Tongue (tissue), 2 donors: ENCODE data around the gene VWA3B. TPM values are rescaled to one million over a fixed set of nuclear protein-coding genes. Genes with fewer than 3 reads are reported as not detected.

Experiments used
- DNase-seq: peaks from one replicate; pipeline ENCODE4 v3.0.0-alpha.2; 2015
- total RNA-seq: library from RNA; depleted of rRNA; stranded (reverse); fragments of >200 nt; gene quantifications from one replicate; pipeline ENCODE4 v1.2.3, GENCODE V29; 2014

VWA3B gene
- total RNA-seq, 1 donor from 2014 or later: 0.10 TPM

GRCh38 chr2:98172150-98172765, 85.3 kb downstream of the VWA3B start:
- no peak for DNase-seq

GRCh38 chr2:98172951-98173350, 86.0 kb downstream of the VWA3B start:
- no peak for DNase-seq

- peak; percentile 71 for DNase-seq
Measured at GRCh38 chr2:98175811-98176210, 88.8 kb downstream of the VWA3B start.

- DNase-seq: no peak
Measured at GRCh38 chr2:98177286-98177685, 90.3 kb downstream of the VWA3B start.

- no peak for DNase-seq
Measured at GRCh38 chr2:98177986-98178385, 91.0 kb downstream of the VWA3B start.

- no peak for DNase-seq
Measured at GRCh38 chr2:98180456-98180855, 93.5 kb downstream of the VWA3B start.

GRCh38 chr2:98181346-98181745, 94.4 kb downstream of the VWA3B start:
- DNase-seq: no peak

- DNase-seq: no peak
Measured at GRCh38 chr2:98185801-98186200, 98.8 kb downstream of the VWA3B start.

- no peak for DNase-seq
Measured at GRCh38 chr2:98187194-98187593, 100.2 kb downstream of the VWA3B start.

- DNase-seq: no peak
Measured at GRCh38 chr2:98188351-98189046, 101.5 kb downstream of the VWA3B start.

- DNase-seq: peak; percentile 44
Measured at GRCh38 chr2:98191883-98192282, 104.9 kb downstream of the VWA3B start.

- no peak for DNase-seq
Measured at GRCh38 chr2:98201576-98201975, 114.6 kb downstream of the VWA3B start.

- DNase-seq: no peak
Measured at GRCh38 chr2:98205889-98206288, 118.9 kb downstream of the VWA3B start.

GRCh38 chr2:98212092-98213000, 125.4 kb downstream of the VWA3B start:
- DNase-seq: peak; percentile 70

- no peak for DNase-seq
Measured at GRCh38 chr2:98216616-98217015, 129.6 kb downstream of the VWA3B start.

GRCh38 chr2:98219152-98219551, 132.2 kb downstream of the VWA3B start:
- no peak for DNase-seq

- no peak for DNase-seq
Measured at GRCh38 chr2:98233941-98234340, 147.0 kb downstream of the VWA3B start.

GRCh38 chr2:98234776-98235175, 147.8 kb downstream of the VWA3B start:
- DNase-seq: peak; percentile 14

- DNase-seq: no peak
Measured at GRCh38 chr2:98236935-98237334, 150.0 kb downstream of the VWA3B start.

GRCh38 chr2:98240786-98241398, 153.9 kb downstream of the VWA3B start:
- DNase-seq: no peak

- no peak for DNase-seq
Measured at GRCh38 chr2:98241592-98241991, 154.6 kb downstream of the VWA3B start.

- DNase-seq: no peak
Measured at GRCh38 chr2:98242003-98242402, 155.0 kb downstream of the VWA3B start.

GRCh38 chr2:98245491-98245890, 158.5 kb downstream of the VWA3B start:
- no peak for DNase-seq
